ENCODE results near the gene CCDC183.

GRCh38 chr9:136764301-136764891 lies 31.7 kb upstream of the CCDC183 start, which contains the start of gene LCN15:
- TF ChIP-seq SUZ12 (IDR thresholded peaks at IDR 0.05; ENCODE audit: extremely low read depth, insufficient read depth, insufficient read length) = no peak
- TF ChIP-seq ZNF274 (IDR thresholded peaks at IDR 0.05; ENCODE audit: low read depth, low read length) = no peak
- TF ChIP-seq YY1 (IDR thresholded peaks at IDR 0.05; ENCODE audit: insufficient read depth, insufficient read length) = no peak
